Dendritic cell treated with granulocyte-macrophage colony-stimulating factor and Interleukin-4, amounts not matched to agents 40 ng/mL and 50 ng/mL, for 4 days (primary cell): ENCODE results near the gene ZNF91.
"Not testable (repeated sequence)": the region's sequence is repeated elsewhere in the genome, so short reads cannot be mapped to it uniquely, and the experiment has no call there.

Experiments used
- H3K27ac Mint-ChIP-seq: one replicate; pipeline ENCODE4 v1.8.0; 2022; ENCODE audit warnings: mild to moderate bottlenecking, mixed read lengths
- H3K27me3 Mint-ChIP-seq: one replicate; pipeline ENCODE4 v1.8.0; 2022; ENCODE audit warnings: mild to moderate bottlenecking, mixed read lengths
- H3K36me3 Mint-ChIP-seq: one replicate; pipeline ENCODE4 v1.8.0; 2022; ENCODE audit warnings: low read depth, mixed read lengths
- H3K4me1 Mint-ChIP-seq: one replicate; pipeline ENCODE4 v1.8.0; 2022; ENCODE audit warnings: low read depth, mixed read lengths
- H3K4me3 Mint-ChIP-seq: one replicate; pipeline ENCODE4 v1.8.0; 2022; ENCODE audit warnings: mild to moderate bottlenecking, moderate library complexity, mixed read lengths
- H3K9me3 Mint-ChIP-seq: one replicate; pipeline ENCODE4 v1.8.0; 2022; ENCODE audit warnings: mixed read lengths
- intact Hi-C: fragments of 100-400 bp; cut with micrococcal nuclease; formaldehyde crosslinking; loops from one replicate; pipeline ENCODE4 v1.15.0; 2022

ZNF91 gene

GRCh38 chr19:23395041-23395721, at the start of gene ZNF91:
ZNF91 (minus strand) TSS chr19:23395471; CDS start chr19:23395354, 117 bp downstream.
- H3K4me1 Mint-ChIP-seq: peaks cover 8% of the 10 kb centered on the region

GRCh38 chr19:23440791-23441190, 45.5 kb upstream of the ZNF91 start:
- Mint-ChIP-seq H3K9me3 (peaks cover 81% of the 10 kb centered on the region), H3K27ac (no peak overlapping the region)

More at GRCh38 chr19:23395041-23395721, at the start of gene ZNF91:
- H3K9me3 Mint-ChIP-seq: peaks cover 58% of the 10 kb centered on the region
- H3K27ac Mint-ChIP-seq: peak within 1 kb of the TSS; percentile 99
- no peaks in the 10 kb centered on the region for H3K27me3 Mint-ChIP-seq
- H3K36me3 Mint-ChIP-seq: peaks cover 53% of the 10 kb centered on the region
- intact Hi-C loops: loop anchor here (10.0 kb wide), 3 partner anchors 120 to 290 kb away; partner anchors contain the start of gene ZNF675
- peak within 1 kb of the TSS; percentile 96 for H3K4me3 Mint-ChIP-seq

GRCh38 chr19:23440207-23440606, 44.9 kb upstream of the ZNF91 start:
- intact Hi-C loops: no loop called here
- H3K27me3 Mint-ChIP-seq: no peaks in the 10 kb centered on the region
- no peaks in the 10 kb centered on the region for H3K4me1 Mint-ChIP-seq
- H3K27ac Mint-ChIP-seq: no peak overlapping the region
- no peaks in the 10 kb centered on the region for H3K36me3 Mint-ChIP-seq
- H3K9me3 Mint-ChIP-seq: peaks cover 81% of the 10 kb centered on the region
- H3K4me3 Mint-ChIP-seq: no peak overlapping the region

More at GRCh38 chr19:23440791-23441190, 45.5 kb upstream of the ZNF91 start:
- H3K27me3 Mint-ChIP-seq: no peaks in the 10 kb centered on the region
- H3K4me1 Mint-ChIP-seq: no peaks in the 10 kb centered on the region
- no peaks in the 10 kb centered on the region for H3K36me3 Mint-ChIP-seq
- intact Hi-C loops: no loop called here
- no peak overlapping the region for H3K4me3 Mint-ChIP-seq

GRCh38 chr19:23439623-23440022, 44.4 kb upstream of the ZNF91 start:
- Mint-ChIP-seq H3K4me3 (no peak overlapping the region), H3K36me3 (no peaks in the 10 kb centered on the region), H3K9me3 (peaks cover 83% of the 10 kb centered on the region), H3K27me3 (no peaks in the 10 kb centered on the region), H3K4me1 (no peaks in the 10 kb centered on the region), H3K27ac (no peak overlapping the region)
- intact Hi-C loops: no loop called here

GRCh38 chr19:23437901-23438300, 42.6 kb upstream of the ZNF91 start:
- Mint-ChIP-seq H3K4me1 (no peaks in the 10 kb centered on the region), H3K9me3 (peaks cover 94% of the 10 kb centered on the region), H3K27me3 (no peaks in the 10 kb centered on the region), H3K27ac (no peak overlapping the region), H3K36me3 (no peaks in the 10 kb centered on the region), H3K4me3 (no peak overlapping the region)
- intact Hi-C loops: no loop called here

GRCh38 chr19:23436944-23437343, 41.7 kb upstream of the ZNF91 start:
- H3K27ac Mint-ChIP-seq: no peak overlapping the region
- no peaks in the 10 kb centered on the region for H3K36me3 Mint-ChIP-seq
- peaks cover 95% of the 10 kb centered on the region for H3K9me3 Mint-ChIP-seq
- no peak overlapping the region for H3K4me3 Mint-ChIP-seq
- intact Hi-C loops: no loop called here
- H3K4me1 Mint-ChIP-seq: no peaks in the 10 kb centered on the region
- H3K27me3 Mint-ChIP-seq: no peaks in the 10 kb centered on the region

GRCh38 chr19:23436318-23436717, 41.0 kb upstream of the ZNF91 start:
- Mint-ChIP-seq H3K4me3 (no peak overlapping the region), H3K4me1 (no peaks in the 10 kb centered on the region), H3K27ac (no peak overlapping the region), H3K27me3 (no peaks in the 10 kb centered on the region), H3K36me3 (no peaks in the 10 kb centered on the region), H3K9me3 (peaks cover 89% of the 10 kb centered on the region)
- intact Hi-C loops: no loop called here

- intact Hi-C loops: no loop called here
- Mint-ChIP-seq H3K36me3 (no peaks in the 10 kb centered on the region), H3K4me3 (no peak overlapping the region), H3K4me1 (peaks cover 2% of the 10 kb centered on the region), H3K9me3 (peaks cover 61% of the 10 kb centered on the region), H3K27ac (no peak overlapping the region), H3K27me3 (peaks cover 10% of the 10 kb centered on the region)
These were observed 25.6 kb upstream of the ZNF91 start for GRCh38 chr19:23420824-23421223.

GRCh38 chr19:23419261-23419660, 24.0 kb upstream of the ZNF91 start:
- H3K4me1 Mint-ChIP-seq, H3K4me3 Mint-ChIP-seq, intact Hi-C loops, H3K36me3 Mint-ChIP-seq, H3K27ac Mint-ChIP-seq: not testable (repeated sequence)
- Mint-ChIP-seq H3K9me3 (peaks cover 52% of the 10 kb centered on the region), H3K27me3 (peaks cover 24% of the 10 kb centered on the region)

GRCh38 chr19:23415561-23416191, 20.4 kb upstream of the ZNF91 start:
- Mint-ChIP-seq H3K27me3 (peaks cover 25% of the 10 kb centered on the region), H3K27ac (no peak overlapping the region), H3K4me1 (peaks cover 10% of the 10 kb centered on the region), H3K36me3 (no peaks in the 10 kb centered on the region), H3K9me3 (peaks cover 36% of the 10 kb centered on the region), H3K4me3 (peak overlapping the region; percentile 40)
- intact Hi-C loops: no loop called here

GRCh38 chr19:23415034-23415433, 19.8 kb upstream of the ZNF91 start:
- intact Hi-C loops: no loop called here

GRCh38 chr19:23410155-23410554, 14.9 kb upstream of the ZNF91 start:
- Mint-ChIP-seq H3K27ac (no peak overlapping the region), H3K36me3 (no peaks in the 10 kb centered on the region), H3K4me3 (no peak overlapping the region), H3K9me3 (peaks cover 49% of the 10 kb centered on the region), H3K27me3 (peaks cover 8% of the 10 kb centered on the region), H3K4me1 (peaks cover 3% of the 10 kb centered on the region)
- intact Hi-C loops: no loop called here

More at GRCh38 chr19:23415034-23415433, 19.8 kb upstream of the ZNF91 start:
- Mint-ChIP-seq H3K9me3 (peaks cover 30% of the 10 kb centered on the region), H3K4me3 (no peak overlapping the region), H3K27ac (no peak overlapping the region), H3K36me3 (no peaks in the 10 kb centered on the region), H3K4me1 (peaks cover 10% of the 10 kb centered on the region), H3K27me3 (peaks cover 25% of the 10 kb centered on the region)

GRCh38 chr19:23409392-23410048, 14.2 kb upstream of the ZNF91 start:
- Mint-ChIP-seq H3K36me3 (no peaks in the 10 kb centered on the region), H3K27ac (no peak overlapping the region), H3K4me3 (no peak overlapping the region), H3K4me1 (no peaks in the 10 kb centered on the region), H3K27me3 (peaks cover 4% of the 10 kb centered on the region), H3K9me3 (peaks cover 55% of the 10 kb centered on the region)
- intact Hi-C loops: no loop called here

- Mint-ChIP-seq H3K4me1 (no peaks in the 10 kb centered on the region), H3K36me3 (no peaks in the 10 kb centered on the region), H3K9me3 (peaks cover 67% of the 10 kb centered on the region), H3K27ac (no peak overlapping the region), H3K27me3 (no peaks in the 10 kb centered on the region), H3K4me3 (no peak overlapping the region)
- intact Hi-C loops: no loop called here
These were observed 12.4 kb upstream of the ZNF91 start for GRCh38 chr19:23407616-23408133.
